HEK293 (cell line): Measurements from ENCODE around the gene NFS1.

ENCODE experiments used
- CTCF ChIA-PET: fragments of 350-600 bp; formaldehyde crosslinking; extraction: SDS; loops from one replicate; lab custom pipeline; 2021; ENCODE audit warnings: antibody characterized with exemption; lab: Yijun Ruan, JAX
- POLR2A ChIA-PET: fragments of 300-600 bp; formaldehyde crosslinking; extraction: SDS; loops from one replicate; lab custom pipeline; 2020; ENCODE audit warnings: antibody characterized with exemption, inconsistent platforms; lab: Yijun Ruan, JAX
- H3K27ac ChIP-seq: fragments of 200-500 bp; sonication (Bioruptor generic); 2 replicates; pipeline ENCODE4 v1.5.1; 2014; ENCODE audit warnings: low read depth, low read length, control low read depth, inconsistent platforms; ENCODE audit errors: extremely low read depth
- H3K36me3 ChIP-seq, 2 experiments: fragments of 200-500 bp in 1 of 2; sonication (Bioruptor generic) in 1 of 2; 1 replicate in 1 of 2; 2 replicates in 1 of 2; pipeline ENCODE4 v1.5.1; 2014 to 2017; ENCODE audit warnings: inconsistent platforms in 2 of 2, low read length in 2 of 2; ENCODE audit not compliant: control insufficient read depth in 2 of 2, insufficient read depth in 1 of 2
- H3K4me1 ChIP-seq: fragments of 200-500 bp; sonication (Bioruptor generic); 2 replicates; pipeline ENCODE4 v1.5.1; 2014; ENCODE audit warnings: mild to moderate bottlenecking, low read length, inconsistent platforms; ENCODE audit not compliant: control insufficient read depth, insufficient read depth
- H3K4me3 ChIP-seq: 2 replicates; pipeline ENCODE4 v1.5.1; 2011; ENCODE audit warnings: low read depth, mild to moderate bottlenecking, control low read depth, low read length, moderate library complexity
- H3K9me3 ChIP-seq: fragments of 200-500 bp; sonication (Bioruptor generic); 2 replicates; pipeline ENCODE4 v1.5.1; 2014; ENCODE audit warnings: low read depth, low read length, inconsistent platforms; ENCODE audit not compliant: control insufficient read depth, insufficient read depth
- REPIN1 ChIP-seq: fragments of 450-650 bp; formaldehyde crosslinking; IDR thresholded peaks from 2 replicates; pipeline ENCODE4 v1.5.1; 2017; ENCODE audit warnings: missing biosample characterization, missing genetic modification characterization, low read depth
- ZFHX2 ChIP-seq: fragments of 450-650 bp; formaldehyde crosslinking; conservative IDR thresholded peaks from 2 replicates; pipeline ENCODE4 v1.5.1; 2016; ENCODE audit warnings: missing biosample characterization, missing genetic modification characterization
- ZNF202 ChIP-seq: fragments of 450-650 bp; formaldehyde crosslinking; IDR thresholded peaks from 2 replicates; pipeline ENCODE4 v1.5.1; 2016; ENCODE audit warnings: missing biosample characterization, missing genetic modification characterization, borderline replicate concordance
- ZNF274 ChIP-seq, 2 experiments: fragments of 200-500 bp in 1 of 2; fragments of 450-650 bp in 1 of 2; sonication (Bioruptor generic) in 1 of 2; formaldehyde crosslinking in 1 of 2; IDR thresholded peaks; 2 replicates each; pipeline versions ENCODE4 v1.5.1 to v1.6.1; 2014 to 2016; ENCODE audit warnings: borderline replicate concordance in 1 of 2, inconsistent platforms in 1 of 2, low read length in 1 of 2, missing biosample characterization in 1 of 2, missing genetic modification characterization in 1 of 2
- ZNF311 ChIP-seq: fragments of 450-650 bp; formaldehyde crosslinking; IDR thresholded peaks from 2 replicates; pipeline ENCODE4 v1.5.1; 2017; ENCODE audit warnings: missing biosample characterization, missing genetic modification characterization, borderline replicate concordance
- ZNF341 ChIP-seq: fragments of 450-650 bp; formaldehyde crosslinking; IDR thresholded peaks from 2 replicates; pipeline ENCODE4; 2016; ENCODE audit warnings: low read depth, missing biosample characterization, missing genetic modification characterization
- ZNF423 ChIP-seq: fragments of 450-650 bp; formaldehyde crosslinking; IDR thresholded peaks from 2 replicates; pipeline ENCODE4 v1.5.1; 2016; ENCODE audit warnings: missing biosample characterization, missing genetic modification characterization
- ZNF548 ChIP-seq: fragments of 450-650 bp; formaldehyde crosslinking; IDR thresholded peaks from 2 replicates; pipeline ENCODE4 v1.5.1; 2016; ENCODE audit warnings: missing biosample characterization, missing genetic modification characterization
- ZNF549 ChIP-seq: fragments of 450-650 bp; IDR thresholded peaks from 2 replicates; pipeline ENCODE4 v1.5.1; 2018; ENCODE audit warnings: missing biosample characterization, missing genetic modification characterization, mild to moderate bottlenecking, inconsistent platforms, moderate library complexity
- ZNF600 ChIP-seq: fragments of 450-650 bp; formaldehyde crosslinking; IDR thresholded peaks from 2 replicates; pipeline ENCODE4 v1.5.1; 2016; ENCODE audit warnings: missing biosample characterization, missing genetic modification characterization
- ZNF621 ChIP-seq: fragments of 450-650 bp; formaldehyde crosslinking; IDR thresholded peaks from 2 replicates; pipeline ENCODE4 v1.5.1; 2017; ENCODE audit warnings: missing biosample characterization, missing genetic modification characterization
- ZNF660 ChIP-seq: fragments of 450-650 bp; IDR thresholded peaks from 2 replicates; pipeline ENCODE4 v1.5.1; 2018; ENCODE audit warnings: missing biosample characterization, mild to moderate bottlenecking, missing genetic modification characterization
- ZNF830 ChIP-seq: fragments of 450-650 bp; IDR thresholded peaks from 2 replicates; pipeline ENCODE4 v1.5.0; 2018; ENCODE audit warnings: missing biosample characterization, missing genetic modification characterization, low read depth, mild to moderate bottlenecking, moderate library complexity
- TF ChIP-seq, protein P1 (sequence below): fragments of 450-650 bp; formaldehyde crosslinking; IDR thresholded peaks from 2 replicates; pipeline ENCODE4 v1.5.1; 2016; ENCODE audit warnings: missing biosample characterization, missing genetic modification characterization
- TF ChIP-seq, protein P2 (sequence below): fragments of 450-650 bp; IDR thresholded peaks from 2 replicates; pipeline ENCODE4 v1.5.1; 2018; ENCODE audit warnings: missing biosample characterization, missing genetic modification characterization
- TF ChIP-seq, protein P3 (sequence below): fragments of 450-650 bp; formaldehyde crosslinking; IDR thresholded peaks from 2 replicates; pipeline ENCODE4 v1.5.1; 2016; ENCODE audit warnings: missing biosample characterization, missing genetic modification characterization
- TF ChIP-seq, protein P4 (sequence below): fragments of 450-650 bp; formaldehyde crosslinking; IDR thresholded peaks from 2 replicates; pipeline ENCODE4 v1.5.1; 2017; ENCODE audit warnings: missing biosample characterization, missing genetic modification characterization
- TF ChIP-seq, protein P5 (sequence below): fragments of 450-650 bp; formaldehyde crosslinking; IDR thresholded peaks from 2 replicates; pipeline ENCODE4 v1.5.1; 2016; ENCODE audit warnings: missing biosample characterization, missing genetic modification characterization, borderline replicate concordance

The NFS1 gene

DNA sequence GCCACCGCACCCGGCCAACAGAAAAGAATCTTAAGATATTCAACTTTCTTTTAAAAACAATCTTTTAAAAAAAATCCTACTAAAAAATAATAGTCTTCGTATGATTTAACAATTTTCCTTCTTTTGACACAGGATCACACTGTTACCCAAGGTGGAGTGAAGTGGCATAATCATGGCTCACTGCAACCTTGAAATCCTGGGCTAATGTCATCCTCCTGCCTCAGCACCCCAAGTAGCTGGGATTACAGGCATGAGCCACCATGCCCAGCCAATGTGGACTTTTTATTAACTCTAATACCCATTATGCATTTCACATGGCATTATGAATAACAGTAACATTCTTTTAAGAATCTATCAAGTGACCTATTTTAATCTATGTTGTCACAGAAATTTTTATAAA, 22.1 kb upstream of the NFS1 start:
- Histone ChIP-seq H3K36me3 (peaks cover 91 to 100% of the 10 kb centered on the region in 2 experiments), H3K9me3 (no peaks in the 10 kb centered on the region), H3K27ac (no peak overlapping the region), H3K4me3 (no peak overlapping the region), H3K4me1 (no peaks in the 10 kb centered on the region)
- ChIA-PET POLR2A (interaction anchor here (0.6 to 1.5 kb wide), 4 partner anchors 14 to 51 kb away, joined by 3 to 6 read pairs (median 4); partner anchors contain the start of genes NFS1, PHF20, RBM39 and ROMO1), CTCF (no interaction called here)
- TF ChIP-seq ZNF341 (no peak), ZNF274 (IDR thresholded peaks at IDR 0.05; ENCODE audit: low read length) (no peak), ZNF274 (tag by site-specific recombination; IDR thresholded peaks at IDR 0.05; ENCODE audit: borderline replicate concordance) (no peak), ZNF660 (tag by site-specific recombination) (no peak)
- TF ChIP-seq, protein P1, sequence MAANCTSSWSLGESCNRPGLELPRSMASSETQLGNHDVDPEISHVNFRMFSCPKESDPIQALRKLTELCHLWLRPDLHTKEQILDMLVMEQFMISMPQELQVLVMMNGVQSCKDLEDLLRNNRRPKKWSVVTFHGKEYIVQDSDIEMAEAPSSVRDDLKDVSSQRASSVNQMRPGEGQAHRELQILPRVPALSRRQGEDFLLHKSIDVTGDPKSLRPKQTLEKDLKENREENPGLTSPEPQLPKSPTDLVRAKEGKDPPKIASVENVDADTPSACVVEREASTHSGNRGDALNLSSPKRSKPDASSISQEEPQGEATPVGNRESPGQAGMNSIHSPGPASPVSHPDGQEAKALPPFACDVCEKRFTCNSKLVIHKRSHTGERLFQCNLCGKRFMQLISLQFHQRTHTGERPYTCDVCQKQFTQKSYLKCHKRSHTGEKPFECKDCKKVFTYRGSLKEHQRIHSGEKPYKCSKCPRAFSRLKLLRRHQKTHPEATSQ (tag by site-specific recombination) = no peak

DNA sequence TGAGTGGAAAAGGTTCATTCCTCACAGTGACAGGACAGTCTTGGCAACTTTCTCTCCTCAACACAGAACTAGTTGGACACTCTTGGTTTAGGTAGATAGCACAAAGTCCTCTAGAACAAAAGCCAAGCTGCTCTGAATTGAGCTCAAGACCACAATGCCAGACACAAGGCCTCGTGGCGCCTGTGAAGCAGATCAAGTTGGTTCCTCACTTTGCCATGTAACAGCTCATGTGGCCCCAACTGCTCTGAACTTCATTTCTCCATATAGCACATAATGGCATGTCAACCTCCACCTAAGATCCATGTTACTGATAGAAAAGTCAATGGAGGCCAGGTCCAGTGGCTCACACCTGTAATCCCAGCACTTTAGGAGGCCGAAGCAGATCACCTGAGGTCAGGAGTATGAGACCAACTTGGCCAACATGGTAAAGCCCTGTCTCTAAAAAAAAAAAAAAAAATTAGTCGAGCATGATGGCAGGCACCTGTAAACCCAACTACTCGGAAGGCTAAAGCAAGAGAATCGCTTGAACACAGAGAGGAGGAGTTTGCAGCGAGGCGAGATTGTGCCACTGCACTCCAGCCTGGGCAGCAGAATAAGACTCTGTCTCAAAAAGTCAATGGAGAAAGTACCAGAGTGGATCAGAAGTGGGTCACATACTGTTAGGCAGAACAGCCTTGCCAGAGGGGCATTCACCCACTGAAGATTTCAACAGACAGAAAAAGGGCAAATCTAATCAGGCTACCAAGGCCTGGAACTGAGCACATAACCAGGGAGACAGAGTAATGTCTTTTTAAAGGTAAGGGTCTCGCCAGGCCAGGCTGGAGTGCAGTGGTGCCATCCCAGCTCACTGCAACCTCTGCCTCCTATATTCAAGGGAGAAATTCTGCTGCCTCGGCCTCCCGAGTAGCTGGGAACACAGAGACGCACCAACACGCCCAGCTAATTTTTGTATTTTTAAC, 21.3 kb upstream of the NFS1 start:
- no peak overlapping the region for H3K27ac ChIP-seq
- no peaks in the 10 kb centered on the region for H3K9me3 ChIP-seq
- peaks cover 91 to 100% of the 10 kb centered on the region in 2 experiments for H3K36me3 ChIP-seq
- CTCF ChIA-PET = no interaction called here
- no peaks in the 10 kb centered on the region for H3K4me1 ChIP-seq
- H3K4me3 ChIP-seq = no peak overlapping the region
- POLR2A ChIA-PET = interaction anchor here (0.6 to 1.5 kb wide), 5 partner anchors 9 to 52 kb away, joined by 3 to 6 read pairs (median 3); partner anchors contain the start of genes PHF20 and RBM39
- no peak for TF ChIP-seq ZNF548 (tag by site-specific recombination)
- peak; percentile 51; the same call in 1 of the 2 replicates for TF ChIP-seq ZNF600 (tag by site-specific recombination)
- TF ChIP-seq, protein P2, sequence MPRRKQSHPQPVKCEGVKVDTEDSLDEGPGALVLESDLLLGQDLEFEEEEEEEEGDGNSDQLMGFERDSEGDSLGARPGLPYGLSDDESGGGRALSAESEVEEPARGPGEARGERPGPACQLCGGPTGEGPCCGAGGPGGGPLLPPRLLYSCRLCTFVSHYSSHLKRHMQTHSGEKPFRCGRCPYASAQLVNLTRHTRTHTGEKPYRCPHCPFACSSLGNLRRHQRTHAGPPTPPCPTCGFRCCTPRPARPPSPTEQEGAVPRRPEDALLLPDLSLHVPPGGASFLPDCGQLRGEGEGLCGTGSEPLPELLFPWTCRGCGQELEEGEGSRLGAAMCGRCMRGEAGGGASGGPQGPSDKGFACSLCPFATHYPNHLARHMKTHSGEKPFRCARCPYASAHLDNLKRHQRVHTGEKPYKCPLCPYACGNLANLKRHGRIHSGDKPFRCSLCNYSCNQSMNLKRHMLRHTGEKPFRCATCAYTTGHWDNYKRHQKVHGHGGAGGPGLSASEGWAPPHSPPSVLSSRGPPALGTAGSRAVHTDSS (tag by site-specific recombination) = no peak
- TF ChIP-seq, protein P3, sequence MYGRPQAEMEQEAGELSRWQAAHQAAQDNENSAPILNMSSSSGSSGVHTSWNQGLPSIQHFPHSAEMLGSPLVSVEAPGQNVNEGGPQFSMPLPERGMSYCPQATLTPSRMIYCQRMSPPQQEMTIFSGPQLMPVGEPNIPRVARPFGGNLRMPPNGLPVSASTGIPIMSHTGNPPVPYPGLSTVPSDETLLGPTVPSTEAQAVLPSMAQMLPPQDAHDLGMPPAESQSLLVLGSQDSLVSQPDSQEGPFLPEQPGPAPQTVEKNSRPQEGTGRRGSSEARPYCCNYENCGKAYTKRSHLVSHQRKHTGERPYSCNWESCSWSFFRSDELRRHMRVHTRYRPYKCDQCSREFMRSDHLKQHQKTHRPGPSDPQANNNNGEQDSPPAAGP = no peak
- TF ChIP-seq, all 188 proteins: peak for 1

DNA sequence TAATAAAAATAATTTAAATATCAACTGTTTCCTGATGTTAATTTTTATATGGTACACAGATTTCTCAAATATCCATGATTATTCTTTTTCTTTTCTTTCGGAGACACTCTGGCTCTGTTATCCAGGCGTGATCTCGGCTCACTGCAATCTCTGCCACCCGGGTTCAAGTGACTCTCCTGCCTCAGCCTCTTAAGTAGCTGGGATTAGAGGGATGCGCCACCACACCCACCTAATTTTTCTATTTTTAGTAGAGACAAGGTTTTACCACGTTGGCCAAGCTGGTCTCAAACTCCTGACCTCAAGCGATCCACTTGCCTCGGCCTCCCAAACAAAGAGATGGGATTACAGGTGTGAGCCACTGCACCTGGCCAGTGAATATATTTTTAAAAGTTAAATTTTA, 20.6 kb upstream of the NFS1 start:
- Histone ChIP-seq H3K27ac (no peak overlapping the region), H3K4me1 (no peaks in the 10 kb centered on the region), H3K4me3 (no peak overlapping the region), H3K36me3 (peaks cover 90 to 100% of the 10 kb centered on the region in 2 experiments), H3K9me3 (no peaks in the 10 kb centered on the region)
- POLR2A ChIA-PET = interaction anchor here (1.0 to 1.5 kb wide), 2 partner anchors 9 to 15 kb away, joined by 3 read pairs; no protein-coding TSS in a partner anchor
- CTCF ChIA-PET = interaction anchor here (1.1 kb wide), 1 partner anchor 9 kb away, joined by 4 read pairs; no protein-coding TSS in a partner anchor
- TF ChIP-seq, protein P4, sequence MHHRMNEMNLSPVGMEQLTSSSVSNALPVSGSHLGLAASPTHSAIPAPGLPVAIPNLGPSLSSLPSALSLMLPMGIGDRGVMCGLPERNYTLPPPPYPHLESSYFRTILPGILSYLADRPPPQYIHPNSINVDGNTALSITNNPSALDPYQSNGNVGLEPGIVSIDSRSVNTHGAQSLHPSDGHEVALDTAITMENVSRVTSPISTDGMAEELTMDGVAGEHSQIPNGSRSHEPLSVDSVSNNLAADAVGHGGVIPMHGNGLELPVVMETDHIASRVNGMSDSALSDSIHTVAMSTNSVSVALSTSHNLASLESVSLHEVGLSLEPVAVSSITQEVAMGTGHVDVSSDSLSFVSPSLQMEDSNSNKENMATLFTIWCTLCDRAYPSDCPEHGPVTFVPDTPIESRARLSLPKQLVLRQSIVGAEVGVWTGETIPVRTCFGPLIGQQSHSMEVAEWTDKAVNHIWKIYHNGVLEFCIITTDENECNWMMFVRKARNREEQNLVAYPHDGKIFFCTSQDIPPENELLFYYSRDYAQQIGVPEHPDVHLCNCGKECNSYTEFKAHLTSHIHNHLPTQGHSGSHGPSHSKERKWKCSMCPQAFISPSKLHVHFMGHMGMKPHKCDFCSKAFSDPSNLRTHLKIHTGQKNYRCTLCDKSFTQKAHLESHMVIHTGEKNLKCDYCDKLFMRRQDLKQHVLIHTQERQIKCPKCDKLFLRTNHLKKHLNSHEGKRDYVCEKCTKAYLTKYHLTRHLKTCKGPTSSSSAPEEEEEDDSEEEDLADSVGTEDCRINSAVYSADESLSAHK (tag by site-specific recombination) = no peak
- TF ChIP-seq ZFHX2 (tag by site-specific recombination) (no peak), REPIN1 (tag by site-specific recombination) (no peak), ZNF311 (tag by site-specific recombination) (no peak), ZNF423 (tag by site-specific recombination) (no peak), ZNF549 (no peak), ZNF621 (tag by site-specific recombination) (no peak), ZNF202 (no peak), ZNF830 (no peak)
- TF ChIP-seq, protein P5, sequence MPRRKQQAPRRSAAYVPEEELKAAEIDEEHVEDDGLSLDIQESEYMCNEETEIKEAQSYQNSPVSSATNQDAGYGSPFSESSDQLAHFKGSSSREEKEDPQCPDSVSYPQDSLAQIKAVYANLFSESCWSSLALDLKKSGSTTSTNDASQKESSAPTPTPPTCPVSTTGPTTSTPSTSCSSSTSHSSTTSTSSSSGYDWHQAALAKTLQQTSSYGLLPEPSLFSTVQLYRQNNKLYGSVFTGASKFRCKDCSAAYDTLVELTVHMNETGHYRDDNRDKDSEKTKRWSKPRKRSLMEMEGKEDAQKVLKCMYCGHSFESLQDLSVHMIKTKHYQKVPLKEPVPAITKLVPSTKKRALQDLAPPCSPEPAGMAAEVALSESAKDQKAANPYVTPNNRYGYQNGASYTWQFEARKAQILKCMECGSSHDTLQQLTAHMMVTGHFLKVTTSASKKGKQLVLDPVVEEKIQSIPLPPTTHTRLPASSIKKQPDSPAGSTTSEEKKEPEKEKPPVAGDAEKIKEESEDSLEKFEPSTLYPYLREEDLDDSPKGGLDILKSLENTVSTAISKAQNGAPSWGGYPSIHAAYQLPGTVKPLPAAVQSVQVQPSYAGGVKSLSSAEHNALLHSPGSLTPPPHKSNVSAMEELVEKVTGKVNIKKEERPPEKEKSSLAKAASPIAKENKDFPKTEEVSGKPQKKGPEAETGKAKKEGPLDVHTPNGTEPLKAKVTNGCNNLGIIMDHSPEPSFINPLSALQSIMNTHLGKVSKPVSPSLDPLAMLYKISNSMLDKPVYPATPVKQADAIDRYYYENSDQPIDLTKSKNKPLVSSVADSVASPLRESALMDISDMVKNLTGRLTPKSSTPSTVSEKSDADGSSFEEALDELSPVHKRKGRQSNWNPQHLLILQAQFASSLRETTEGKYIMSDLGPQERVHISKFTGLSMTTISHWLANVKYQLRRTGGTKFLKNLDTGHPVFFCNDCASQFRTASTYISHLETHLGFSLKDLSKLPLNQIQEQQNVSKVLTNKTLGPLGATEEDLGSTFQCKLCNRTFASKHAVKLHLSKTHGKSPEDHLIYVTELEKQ (tag by site-specific recombination) = no peak
